K562 (cell line): Measurements from ENCODE around the gene ANAPC2. TPM values are rescaled to one million over a fixed set of nuclear protein-coding genes. Genes with fewer than 3 reads are reported as not detected.

ENCODE experiments used
- BRD4 ChIP-seq: fragments of 200-600 bp; sonication (generic); IDR thresholded peaks from 2 replicates; pipeline ENCODE4 v1.6.1; 2017; ENCODE audit warnings: inconsistent platforms
- BRD9 ChIP-seq: fragments of 450-650 bp; IDR thresholded peaks from 2 replicates; pipeline ENCODE4 v1.6.1; 2018; ENCODE audit warnings: low read depth; ENCODE audit not compliant: partially characterized antibody
- ETV5 ChIP-seq: sonication (generic); formaldehyde crosslinking; IDR thresholded peaks from 2 replicates; pipeline ENCODE4 v1.4.0; 2020; ENCODE audit warnings: low read depth, mild to moderate bottlenecking, missing genetic modification reagents
- FOS ChIP-seq: IDR thresholded peaks from 3 replicates; pipeline ENCODE4 v1.6.1; 2011; ENCODE audit not compliant: insufficient read length; ENCODE audit errors: extremely low read depth
- FOXA3 ChIP-seq, 2 experiments: fragments of 450-650 bp in 1 of 2; sonication (generic) in 1 of 2; formaldehyde crosslinking; IDR thresholded peaks in 1 of 2; conservative IDR thresholded peaks in 1 of 2; 2 replicates each; pipeline versions ENCODE4 v1.4.0 to v1.8.0; 2020 to 2022; ENCODE audit warnings: mild to moderate bottlenecking in 2 of 2, missing genetic modification reagents in 1 of 2
- HMGN3 ChIP-seq: IDR thresholded peaks from 2 replicates; pipeline ENCODE4 v1.6.1; 2011; ENCODE audit warnings: borderline replicate concordance, low read depth, mild to moderate bottlenecking, mixed read lengths, low read length; ENCODE audit not compliant: insufficient read length; ENCODE audit errors: extremely low read depth
- MTA1 ChIP-seq: fragments of 450-650 bp; IDR thresholded peaks from 2 replicates; pipeline ENCODE4 v1.6.1; 2017; ENCODE audit warnings: borderline replicate concordance
- NR4A1 ChIP-seq, 2 experiments: fragments of 250-450 bp in 1 of 2; fragments of 450-650 bp in 1 of 2; sonication (Bioruptor Pico) in 1 of 2; IDR thresholded peaks; 2 replicates each; pipeline versions ENCODE4 v1.4.0 to v1.6.1; 2016 to 2020; ENCODE audit warnings: mild to moderate bottlenecking in 2 of 2, missing compliant biosample characterization in 1 of 2, missing genetic modification characterization in 1 of 2, moderate library complexity in 1 of 2
- RAD21 ChIP-seq, 2 experiments: fragments of 250-450 bp in 1 of 2; fragments of 450-650 bp in 1 of 2; sonication (Bioruptor Pico) in 1 of 2; formaldehyde crosslinking in 1 of 2; IDR thresholded peaks in 1 of 2; conservative IDR thresholded peaks in 1 of 2; 2 replicates each; pipeline versions ENCODE4 v1.4.0 to v1.8.0; 2020 to 2022; ENCODE audit warnings: mild to moderate bottlenecking in 2 of 2, moderate library complexity in 1 of 2
- RFX5 ChIP-seq: IDR thresholded peaks from 2 replicates; pipeline ENCODE4 v1.6.1; 2011; ENCODE audit warnings: low read depth, mild to moderate bottlenecking, improper control_type of control experiment, low read length
- ZBTB1 ChIP-seq: sonication (generic); formaldehyde crosslinking; IDR thresholded peaks from 2 replicates; pipeline ENCODE4 v1.8.1; 2023; ENCODE audit warnings: missing genetic modification reagents, low read depth, mild to moderate bottlenecking, borderline replicate concordance
- ZNF699 ChIP-seq: fragments of 250-450 bp; sonication (Bioruptor Pico); IDR thresholded peaks from 2 replicates; pipeline ENCODE4 v1.8.0; 2021; ENCODE audit warnings: mild to moderate bottlenecking, moderate library complexity; ENCODE audit not compliant: insufficient replicate concordance
- ZNF76 ChIP-seq: fragments of 250-450 bp; sonication (Bioruptor Pico); IDR thresholded peaks from 2 replicates; pipeline ENCODE4 v1.4.0; 2020; ENCODE audit warnings: mild to moderate bottlenecking, moderate library complexity, borderline replicate concordance
- polyA plus RNA-seq, 8 experiments: library from polyadenylated mRNA; depleted of rRNA in 4 of 8; stranded (reverse) in 5 of 8; unstranded in 3 of 8; fragments of >200 nt; fragmentation: Nextera tagmentation in 2 of 8; fragmentation: Illumina TruSeq in 1 of 8; extraction: Ambion mirVana in 2 of 8; extraction: Trizol in 1 of 8; gene quantifications; 2 replicates each; pipeline versions ENCODE4 v1.2.1 to v1.2.3, GENCODE V29; 2011 to 2014; ENCODE audit warnings: inconsistent platforms in 1 of 8, missing spikeins in 1 of 8
- total RNA-seq, 7 experiments: library from RNA; depleted of rRNA in 6 of 7; stranded (reverse); fragments of >200 nt in 6 of 7; fragmentation: Illumina TruSeq in 2 of 7; extraction: Trizol in 2 of 7; gene quantifications; 2 replicates each; pipeline versions ENCODE4 v1.2.1 to v1.2.3, GENCODE V29; 2011 to 2021; ENCODE audit warnings: low replicate concordance in 1 of 7
- TF ChIP-seq, protein P1 (sequence below): sonication (generic); formaldehyde crosslinking; IDR thresholded peaks from 2 replicates; pipeline ENCODE4 v1.4.0; 2020; ENCODE audit warnings: mild to moderate bottlenecking, missing genetic modification reagents
- TF ChIP-seq, protein P2 (sequence below): conservative IDR thresholded peaks from 2 replicates; pipeline ENCODE4 v1.6.1; 2011; ENCODE audit warnings: low read depth, mild to moderate bottlenecking, low read length; ENCODE audit not compliant: control insufficient read depth
- TF ChIP-seq, protein P3 (sequence below): fragments of 250-450 bp; sonication (Bioruptor Pico); IDR thresholded peaks from 2 replicates; pipeline ENCODE4 v1.4.0; 2020; ENCODE audit warnings: mild to moderate bottlenecking
- TF ChIP-seq, protein P4 (sequence below), 2 experiments: IDR thresholded peaks; 2 replicates each; pipeline ENCODE4 v1.6.1; 2012; ENCODE audit warnings: improper control_type of control experiment in 2 of 2, low read depth in 2 of 2, low read length in 2 of 2, borderline replicate concordance in 1 of 2

The ANAPC2 gene
- total and polyA plus RNA-seq, 9 of the 15 experiments (the other 6 are each of a cell fraction or from before 2014, with no cell fraction given), result 0.11 to 56.5 (median 17.1) TPM; not detected in 1

DNA sequence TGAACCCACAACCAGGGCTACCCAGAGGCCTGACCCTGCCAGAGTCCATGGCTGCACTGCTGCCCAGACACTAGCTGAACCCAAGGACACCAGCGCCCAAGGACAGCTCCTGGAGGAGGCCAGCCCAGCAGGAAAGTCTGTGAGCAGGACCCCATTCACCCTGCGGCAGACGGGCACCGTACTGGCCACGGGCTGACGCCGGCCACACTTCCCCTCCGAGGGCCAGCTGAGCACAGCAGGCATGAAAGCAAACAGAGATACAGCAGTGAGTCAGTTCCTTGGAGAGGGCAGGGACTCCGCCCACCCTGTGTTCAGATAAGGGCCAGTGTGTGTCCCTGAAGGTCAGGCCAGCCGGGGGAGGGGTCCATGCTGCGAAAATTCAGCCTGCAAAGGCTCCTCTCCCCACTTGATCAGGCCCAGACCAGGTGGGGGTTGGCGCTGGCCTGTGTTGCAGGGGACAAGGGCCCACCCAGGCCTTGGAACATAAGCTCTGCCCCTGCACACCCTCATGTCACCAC lies 30.5 kb upstream of the ANAPC2 start (continued):
- no peak for TF ChIP-seq RFX5
- TF ChIP-seq, protein P1, sequence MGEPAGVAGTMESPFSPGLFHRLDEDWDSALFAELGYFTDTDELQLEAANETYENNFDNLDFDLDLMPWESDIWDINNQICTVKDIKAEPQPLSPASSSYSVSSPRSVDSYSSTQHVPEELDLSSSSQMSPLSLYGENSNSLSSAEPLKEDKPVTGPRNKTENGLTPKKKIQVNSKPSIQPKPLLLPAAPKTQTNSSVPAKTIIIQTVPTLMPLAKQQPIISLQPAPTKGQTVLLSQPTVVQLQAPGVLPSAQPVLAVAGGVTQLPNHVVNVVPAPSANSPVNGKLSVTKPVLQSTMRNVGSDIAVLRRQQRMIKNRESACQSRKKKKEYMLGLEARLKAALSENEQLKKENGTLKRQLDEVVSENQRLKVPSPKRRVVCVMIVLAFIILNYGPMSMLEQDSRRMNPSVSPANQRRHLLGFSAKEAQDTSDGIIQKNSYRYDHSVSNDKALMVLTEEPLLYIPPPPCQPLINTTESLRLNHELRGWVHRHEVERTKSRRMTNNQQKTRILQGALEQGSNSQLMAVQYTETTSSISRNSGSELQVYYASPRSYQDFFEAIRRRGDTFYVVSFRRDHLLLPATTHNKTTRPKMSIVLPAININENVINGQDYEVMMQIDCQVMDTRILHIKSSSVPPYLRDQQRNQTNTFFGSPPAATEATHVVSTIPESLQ (CRISPR knock-in tag), result 0 out of 2 replicates have a peak, but pooled peaks have one; percentile 53
- TF ChIP-seq FOS, result peak; percentile 36
- TF ChIP-seq ZNF76 (CRISPR knock-in tag), result 0 out of 2 replicates have a peak, but pooled peaks have one; percentile 45
- TF ChIP-seq BRD9, result no peak
- peak; percentile 80; the same call in 1 of the 2 replicates for TF ChIP-seq ETV5 (CRISPR knock-in tag)
- TF ChIP-seq, protein P2, sequence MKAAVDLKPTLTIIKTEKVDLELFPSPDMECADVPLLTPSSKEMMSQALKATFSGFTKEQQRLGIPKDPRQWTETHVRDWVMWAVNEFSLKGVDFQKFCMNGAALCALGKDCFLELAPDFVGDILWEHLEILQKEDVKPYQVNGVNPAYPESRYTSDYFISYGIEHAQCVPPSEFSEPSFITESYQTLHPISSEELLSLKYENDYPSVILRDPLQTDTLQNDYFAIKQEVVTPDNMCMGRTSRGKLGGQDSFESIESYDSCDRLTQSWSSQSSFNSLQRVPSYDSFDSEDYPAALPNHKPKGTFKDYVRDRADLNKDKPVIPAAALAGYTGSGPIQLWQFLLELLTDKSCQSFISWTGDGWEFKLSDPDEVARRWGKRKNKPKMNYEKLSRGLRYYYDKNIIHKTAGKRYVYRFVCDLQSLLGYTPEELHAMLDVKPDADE, result peak; percentile 52; the same call in 1 of the 2 replicates
- peak in 1 of 2 experiments; percentile 30; a peak in 2 of 4 replicates for TF ChIP-seq RAD21 (CRISPR knock-in tag; conservative IDR thresholded peaks at IDR 0.05 in 1 of 2, IDR thresholded peaks at IDR 0.05 in 1 of 2)
- TF ChIP-seq, protein P3, sequence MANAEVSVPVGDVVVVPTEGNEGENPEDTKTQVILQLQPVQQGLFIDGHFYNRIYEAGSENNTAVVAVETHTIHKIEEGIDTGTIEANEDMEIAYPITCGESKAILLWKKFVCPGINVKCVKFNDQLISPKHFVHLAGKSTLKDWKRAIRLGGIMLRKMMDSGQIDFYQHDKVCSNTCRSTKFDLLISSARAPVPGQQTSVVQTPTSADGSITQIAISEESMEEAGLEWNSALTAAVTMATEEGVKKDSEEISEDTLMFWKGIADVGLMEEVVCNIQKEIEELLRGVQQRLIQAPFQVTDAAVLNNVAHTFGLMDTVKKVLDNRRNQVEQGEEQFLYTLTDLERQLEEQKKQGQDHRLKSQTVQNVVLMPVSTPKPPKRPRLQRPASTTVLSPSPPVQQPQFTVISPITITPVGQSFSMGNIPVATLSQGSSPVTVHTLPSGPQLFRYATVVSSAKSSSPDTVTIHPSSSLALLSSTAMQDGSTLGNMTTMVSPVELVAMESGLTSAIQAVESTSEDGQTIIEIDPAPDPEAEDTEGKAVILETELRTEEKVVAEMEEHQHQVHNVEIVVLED, result 0 out of 2 replicates have a peak, but pooled peaks have one; percentile 20
- TF ChIP-seq ZNF699 (CRISPR knock-in tag), result no peak
- peak; percentile 66; the same call in 1 of the 2 replicates for TF ChIP-seq MTA1
- TF ChIP-seq, protein P4, sequence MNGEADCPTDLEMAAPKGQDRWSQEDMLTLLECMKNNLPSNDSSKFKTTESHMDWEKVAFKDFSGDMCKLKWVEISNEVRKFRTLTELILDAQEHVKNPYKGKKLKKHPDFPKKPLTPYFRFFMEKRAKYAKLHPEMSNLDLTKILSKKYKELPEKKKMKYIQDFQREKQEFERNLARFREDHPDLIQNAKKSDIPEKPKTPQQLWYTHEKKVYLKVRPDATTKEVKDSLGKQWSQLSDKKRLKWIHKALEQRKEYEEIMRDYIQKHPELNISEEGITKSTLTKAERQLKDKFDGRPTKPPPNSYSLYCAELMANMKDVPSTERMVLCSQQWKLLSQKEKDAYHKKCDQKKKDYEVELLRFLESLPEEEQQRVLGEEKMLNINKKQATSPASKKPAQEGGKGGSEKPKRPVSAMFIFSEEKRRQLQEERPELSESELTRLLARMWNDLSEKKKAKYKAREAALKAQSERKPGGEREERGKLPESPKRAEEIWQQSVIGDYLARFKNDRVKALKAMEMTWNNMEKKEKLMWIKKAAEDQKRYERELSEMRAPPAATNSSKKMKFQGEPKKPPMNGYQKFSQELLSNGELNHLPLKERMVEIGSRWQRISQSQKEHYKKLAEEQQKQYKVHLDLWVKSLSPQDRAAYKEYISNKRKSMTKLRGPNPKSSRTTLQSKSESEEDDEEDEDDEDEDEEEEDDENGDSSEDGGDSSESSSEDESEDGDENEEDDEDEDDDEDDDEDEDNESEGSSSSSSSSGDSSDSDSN (IDR thresholded peaks at IDR 0.05; ENCODE audit: borderline replicate concordance in 1 of 2, low read depth in 2 of 2, low read length in 2 of 2), result peak in 1 of 2 experiments; percentile 72; a peak in 2 of 4 replicates
- no peak for TF ChIP-seq ZBTB1 (CRISPR knock-in tag)
- peak in 1 of 2 experiments; percentile 94; a peak in 2 of 4 replicates for TF ChIP-seq FOXA3 (CRISPR knock-in tag; conservative IDR thresholded peaks at IDR 0.05 in 1 of 2, IDR thresholded peaks at IDR 0.05 in 1 of 2)
- TF ChIP-seq HMGN3, result peak; percentile 92
- TF ChIP-seq NR4A1 (CRISPR knock-in tag; IDR thresholded peaks at IDR 0.05), result peak; percentile 96; the same call in 1 of the 2 replicates
- TF ChIP-seq NR4A1 (tag; IDR thresholded peaks at IDR 0.05), result peak; percentile 80
- TF ChIP-seq BRD4, result no peak
